Activated CD8-positive, alpha-beta memory T cell treated with anti-CD3 and anti-CD28 coated beads, Interleukin-2, amount 50 U/mL, for 48 hours (primary cell): Measurements from ENCODE around the gene STK10.

Source experiments
- DNase-seq: peaks from one replicate; pipeline ENCODE4 v3.0.0-alpha.2; 2020

The STK10 gene

DNA sequence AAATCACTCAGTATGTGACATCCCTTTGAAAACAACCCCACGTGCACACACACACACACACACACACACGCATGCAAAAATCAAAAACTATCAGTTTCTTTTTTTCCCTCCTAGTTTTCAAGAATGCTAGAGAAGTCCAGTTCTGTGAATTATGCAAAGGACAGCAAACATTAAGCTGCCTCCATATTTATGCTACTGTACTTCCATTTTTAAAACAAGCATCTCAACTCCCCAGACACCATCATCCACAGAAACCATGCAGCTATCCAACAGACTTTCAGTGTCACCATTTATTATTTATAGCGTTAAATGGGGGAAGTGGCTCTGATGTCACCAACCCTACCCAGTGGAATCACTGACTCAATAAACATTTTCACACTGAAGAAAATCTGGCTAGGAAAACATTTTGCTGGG, 183.2 kb downstream of the STK10 start:
- no peak for DNase-seq

DNA sequence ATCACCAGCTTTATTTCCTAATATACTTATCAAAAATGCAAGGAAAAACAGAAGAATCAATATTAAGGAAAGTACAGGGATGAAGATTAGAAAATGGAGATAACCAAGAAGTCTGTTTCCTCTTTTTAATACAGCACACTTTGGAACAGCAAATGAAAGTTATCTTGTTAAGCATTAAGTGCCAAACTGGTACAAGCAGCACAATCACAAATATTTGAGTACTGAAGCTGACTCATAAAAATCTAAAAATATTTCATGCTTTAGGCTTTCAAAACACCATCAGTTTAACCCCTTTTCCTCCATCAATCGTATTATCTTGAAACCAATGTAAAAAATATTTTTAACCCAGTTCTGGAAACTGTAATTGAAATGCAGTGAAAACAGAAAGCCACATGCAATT, 184.3 kb downstream of the STK10 start:
- no peak for DNase-seq

DNA sequence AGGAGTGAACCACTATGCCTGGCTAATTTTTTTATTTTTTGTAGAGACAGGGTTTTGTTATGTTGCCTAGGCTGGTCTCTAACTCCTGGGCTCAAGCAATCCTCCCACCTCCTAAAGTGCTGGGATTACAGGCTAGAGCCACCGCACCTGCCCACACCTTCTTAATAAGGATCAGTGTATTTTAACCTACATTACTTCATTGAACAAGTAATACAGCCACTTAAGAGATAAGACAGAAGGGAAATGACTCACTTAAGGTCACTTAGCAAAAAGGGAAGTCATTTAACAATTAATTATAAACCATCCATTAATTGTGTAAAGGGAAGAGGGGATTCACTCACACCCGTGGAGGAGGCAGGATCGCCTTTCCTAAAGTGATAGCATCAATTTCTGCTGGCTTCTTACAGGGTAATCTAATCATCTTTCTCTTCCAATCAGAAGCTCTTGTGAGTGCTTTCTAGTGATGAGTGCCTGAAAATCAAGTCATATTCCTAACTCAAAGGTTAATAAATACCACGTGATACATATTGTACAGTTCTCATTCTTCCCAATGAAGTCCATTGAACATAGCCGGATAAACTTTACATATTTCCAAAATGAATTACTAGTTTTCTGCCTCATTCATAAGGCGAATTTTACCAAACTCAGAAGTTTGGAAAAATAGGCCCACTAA, 185.0 kb downstream of the STK10 start:
- DNase-seq, result no peak

DNA sequence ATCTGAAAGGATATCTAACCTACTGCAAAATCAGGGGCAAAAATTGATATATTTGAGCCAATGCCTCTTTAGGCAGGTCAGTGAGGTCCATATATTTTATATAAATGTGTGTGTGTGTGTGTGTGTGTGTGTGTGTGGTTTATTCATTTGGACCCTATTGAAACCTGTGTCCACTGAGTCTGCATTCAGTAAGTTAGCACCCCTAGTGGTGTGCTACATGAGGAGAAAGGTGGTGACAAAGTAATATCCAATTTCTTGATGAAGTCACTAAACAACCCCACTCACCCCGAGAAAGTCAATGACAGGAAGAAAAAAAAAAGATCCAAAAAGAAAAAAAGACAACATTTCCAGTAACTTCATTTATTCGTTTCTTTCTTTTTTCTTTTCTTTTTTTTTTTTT, 185.7 kb downstream of the STK10 start:
- DNase-seq, result no peak

DNA sequence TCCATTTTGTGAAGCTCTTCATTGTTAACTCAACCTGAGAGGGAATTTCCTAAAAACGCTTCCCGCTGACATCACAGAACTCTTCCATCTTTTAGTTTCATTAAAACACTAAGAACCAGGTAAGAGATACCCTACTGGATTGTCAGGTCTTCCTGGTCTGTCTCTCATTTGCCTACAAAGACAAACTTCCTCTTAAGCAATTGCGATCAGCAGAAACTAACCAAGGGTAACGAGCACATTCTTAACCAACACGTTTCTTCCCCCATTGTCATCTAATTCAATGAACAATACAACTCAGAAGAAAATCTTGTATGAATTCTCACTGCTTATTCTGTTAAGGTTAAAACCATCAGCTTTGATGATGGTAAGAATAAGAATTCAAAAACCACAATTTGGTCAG, 188.1 kb downstream of the STK10 start:
- no peak for DNase-seq

DNA sequence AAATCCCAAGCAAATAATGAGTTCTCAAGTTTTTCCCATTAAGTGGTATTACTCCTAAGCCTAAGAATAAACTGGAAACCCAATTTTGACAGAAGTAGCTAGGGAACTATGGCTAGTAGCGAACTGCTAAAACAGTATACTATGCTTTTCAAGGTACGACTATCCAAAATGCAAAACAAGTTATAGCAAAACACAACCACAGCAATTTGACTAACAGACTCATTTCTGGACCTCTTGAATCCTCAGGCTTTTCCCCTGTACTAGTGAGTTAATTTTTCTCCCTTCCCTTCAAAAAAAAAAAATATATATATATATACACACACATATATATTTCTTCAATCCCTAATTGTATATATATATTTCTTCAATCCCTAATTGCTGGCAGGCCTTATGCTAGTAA, 188.9 kb downstream of the STK10 start:
- DNase-seq, result no peak

DNA sequence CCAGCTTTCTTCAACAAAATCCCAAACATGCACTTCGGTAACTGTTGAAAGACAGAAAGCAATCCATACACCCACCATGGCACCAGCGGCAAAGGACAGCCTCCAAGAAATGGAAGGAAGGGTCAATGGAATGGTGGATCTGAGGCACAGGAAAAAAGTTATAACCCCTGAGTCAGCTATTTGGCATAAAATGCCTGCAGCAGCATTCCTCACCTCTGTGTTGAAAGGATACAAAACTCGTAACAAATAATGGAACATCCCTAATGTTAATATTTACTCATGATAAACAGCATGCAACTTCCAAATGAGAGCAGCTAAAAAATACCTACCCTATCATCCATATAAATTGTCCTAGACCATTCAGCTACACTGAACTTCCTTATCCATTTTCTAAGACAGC, 191.0 kb downstream of the STK10 start:
- no peak for DNase-seq

DNA sequence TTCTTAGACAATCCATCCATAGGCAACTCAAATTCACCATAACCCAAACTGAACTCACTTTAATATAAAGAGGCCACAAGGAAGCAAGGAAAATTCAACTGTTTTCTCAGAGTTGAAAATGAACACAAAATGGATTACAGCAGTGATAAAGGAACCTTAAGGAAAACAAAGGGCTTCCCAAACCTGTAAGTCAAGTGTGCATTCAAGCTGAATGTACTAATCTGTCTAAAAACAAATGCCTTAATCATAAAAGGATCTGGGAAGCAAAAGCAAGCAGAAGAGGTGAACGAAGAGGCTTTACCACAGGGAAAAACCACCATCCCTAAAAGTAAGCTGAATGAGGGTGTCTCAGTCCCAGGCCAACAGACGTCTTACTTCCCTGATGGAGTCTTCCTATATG, 195.2 kb downstream of the STK10 start:
- no peak for DNase-seq

DNA sequence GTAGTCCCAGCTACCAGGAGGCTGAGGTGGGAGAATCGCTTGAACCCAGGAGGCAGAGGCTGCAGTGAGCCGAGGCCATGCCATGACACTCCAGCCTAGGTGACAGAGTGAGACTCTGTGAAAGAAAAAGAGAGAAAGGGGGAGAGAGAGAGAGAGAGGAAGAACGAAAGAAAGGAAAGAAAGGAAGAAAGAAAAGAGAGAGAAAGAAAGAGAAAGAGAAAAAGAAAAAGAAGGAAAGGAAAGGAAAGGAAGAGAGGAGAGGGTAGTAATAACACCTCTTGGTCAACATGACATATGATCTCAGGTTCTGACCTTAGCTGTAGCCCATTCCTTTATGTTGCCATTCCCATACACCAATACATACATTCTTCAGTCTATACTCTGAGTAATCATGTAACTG, 195.7 kb downstream of the STK10 start:
- no peak for DNase-seq
